Adipose tissue (tissue), 3 donors: Measurements from ENCODE around the gene MAPK10. TPM values are rescaled to one million over a fixed set of nuclear protein-coding genes. Genes with fewer than 3 reads are reported as not detected.

Experiments used
- H3K27ac ChIP-seq: one replicate; pipeline ENCODE4 v1.5.1; 2013; ENCODE audit warnings: low read depth, low read length
- WGBS, 3 donors: extraction: QIAGEN DNeasy Blood & Tissue Kit; methylation state at CpG; one replicate each; pipeline ENCODE4 v1.1.7; 2013; 5-methylcytosine and 5-hydroxymethylcytosine counted together
- polyA plus RNA-seq, 3 donors: library from polyadenylated mRNA; stranded (reverse); fragments of 200-250 nt; gene quantifications; one replicate each; pipeline ENCODE4 v1.2.3, GENCODE V29; 2013
- donor health status: healthy with polysubstance abuse.
- donor health status: Bipolar disorder and iron deficiency.
- donor health status: healthy.

Gene MAPK10
- 10 to 100 TPM in 2 of 3 donors, 1 to 10 TPM in 1; 3.8 to 37.8 (median 34.9) TPM for polyA plus RNA-seq

DNA sequence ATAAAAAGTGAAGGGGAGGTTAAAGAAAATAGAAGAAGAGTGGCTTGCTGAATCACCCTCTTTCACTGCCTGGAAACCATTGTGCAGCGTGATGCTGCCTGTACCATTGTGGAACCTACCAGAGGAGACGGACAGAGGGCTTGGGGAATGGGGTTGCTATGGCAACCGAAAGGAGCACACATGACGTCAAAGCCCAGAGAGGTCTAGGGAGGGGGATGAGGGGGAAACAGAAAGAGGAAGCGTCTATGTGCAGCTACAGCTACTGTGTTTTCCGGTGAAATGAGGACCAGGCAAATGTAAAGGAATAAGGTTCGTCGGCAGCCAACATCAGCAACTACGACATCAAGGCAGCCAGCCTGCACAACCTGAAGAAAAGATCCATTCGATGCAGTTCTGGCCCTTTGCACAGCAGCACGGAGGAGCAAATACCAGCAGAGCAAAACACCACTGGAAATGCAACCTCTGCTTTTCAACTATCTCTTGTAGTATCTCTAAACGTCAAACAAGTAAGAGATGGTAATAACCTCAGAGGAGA lies at the start of gene MAPK10:
MAPK10 (minus strand) TSS at position 110 of the 535 bp plus-strand sequence.
- no peak within 1 kb of the TSS for H3K27ac ChIP-seq
- WGBS, 3 donors, result 3 to 4% (median 4%) methylated on average over 12 of the region's 12 CpGs

GRCh38 chr4:86403575-86403974 lies 43.7 kb upstream of the MAPK10 start:
- H3K27ac ChIP-seq, result no peak overlapping the region
- 61 to 86% (median 81%) methylated on average over 6 of the region's 6 CpGs for WGBS, 3 donors

- no peak overlapping the region for H3K27ac ChIP-seq
- 82 to 86% (median 84%) methylated on average over 2 of the region's 2 CpGs for WGBS, 3 donors
Measured at GRCh38 chr4:86401826-86402225, 42.0 kb upstream of the MAPK10 start.

GRCh38 chr4:86400216-86400615 lies 40.4 kb upstream of the MAPK10 start:
- 65 to 75% (median 73%) methylated on average over 4 of the region's 4 CpGs for WGBS, 3 donors

GRCh38 chr4:86398187-86398586 lies 38.3 kb upstream of the MAPK10 start:
- WGBS, 3 donors, result 96 to 100% (median 97%) methylated on average over 1 of the region's 1 CpG
- H3K27ac ChIP-seq, result no peak overlapping the region

More at GRCh38 chr4:86400216-86400615, 40.4 kb upstream of the MAPK10 start:
- H3K27ac ChIP-seq, result no peak overlapping the region

GRCh38 chr4:86393749-86394148 lies 33.9 kb upstream of the MAPK10 start:
- WGBS, 3 donors, result 73 to 89% (median 88%) methylated on average over 4 of the region's 4 CpGs
- H3K27ac ChIP-seq, result no peak overlapping the region

- H3K27ac ChIP-seq, result no peak overlapping the region
- 97 to 100% (median 98%) methylated on average over 1 of the region's 1 CpG for WGBS, 3 donors
Measured at GRCh38 chr4:86389664-86390063, 29.8 kb upstream of the MAPK10 start.

GRCh38 chr4:86388252-86388651 lies 28.4 kb upstream of the MAPK10 start:
- H3K27ac ChIP-seq, result no peak overlapping the region
- 85 to 98% (median 95%) methylated on average over 1 of the region's 1 CpG for WGBS, 3 donors

DNA sequence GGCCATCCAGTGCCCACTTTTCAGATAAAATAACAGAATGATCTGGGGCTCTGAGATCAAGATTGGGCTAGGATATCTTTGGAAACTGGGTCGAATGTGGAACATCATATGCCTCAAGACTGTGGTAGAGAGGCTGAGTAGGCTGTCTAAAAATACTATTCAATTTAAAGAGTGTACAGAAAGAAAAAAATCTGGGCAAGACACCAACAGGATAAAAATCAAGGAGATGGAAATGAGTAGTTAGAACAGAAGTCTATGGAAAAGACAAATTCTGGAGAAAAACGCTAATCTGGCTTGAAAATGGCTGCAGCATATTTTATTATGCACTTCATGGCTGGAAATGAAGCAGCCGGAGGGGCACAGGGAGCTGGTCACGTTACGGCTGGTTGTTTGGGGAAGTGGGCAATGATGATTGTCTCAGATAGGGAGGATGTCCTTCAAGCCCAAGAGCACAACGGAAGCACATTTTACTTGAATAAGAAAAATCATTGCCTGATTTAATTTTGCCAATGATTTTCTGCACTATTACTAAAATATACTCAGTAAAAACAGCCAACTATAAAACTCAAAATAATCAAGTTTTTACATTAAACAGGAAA lies 27.1 kb upstream of the MAPK10 start:
- WGBS, 3 donors, result 44 to 66% (median 45%) methylated on average over 6 of the region's 6 CpGs
- H3K27ac ChIP-seq, result no peak overlapping the region

- 93 to 98% (median 94%) methylated on average over 5 of the region's 5 CpGs for WGBS, 3 donors
- H3K27ac ChIP-seq, result no peak overlapping the region
Measured at GRCh38 chr4:86386201-86386600, 26.3 kb upstream of the MAPK10 start.

DNA sequence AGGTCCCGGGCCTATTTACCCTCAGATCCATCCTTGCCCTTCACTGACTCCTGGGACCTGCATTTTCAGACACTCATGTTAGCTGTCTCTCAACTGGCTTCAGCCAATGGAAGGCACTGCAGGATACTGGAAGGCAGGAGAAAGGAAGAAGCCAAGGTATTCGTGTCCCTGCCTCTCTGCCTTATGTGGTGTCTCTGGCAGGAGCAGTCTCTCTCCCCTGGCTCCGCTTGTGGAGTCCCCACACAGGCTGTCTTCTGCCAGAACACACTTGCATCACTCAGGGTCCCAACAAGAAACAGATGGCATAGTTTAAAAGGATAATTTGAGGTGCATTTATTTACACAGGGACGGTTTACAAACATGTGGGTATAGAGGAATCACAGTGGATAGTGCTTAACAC lies 21.6 kb upstream of the MAPK10 start:
- no peak overlapping the region for H3K27ac ChIP-seq

DNA sequence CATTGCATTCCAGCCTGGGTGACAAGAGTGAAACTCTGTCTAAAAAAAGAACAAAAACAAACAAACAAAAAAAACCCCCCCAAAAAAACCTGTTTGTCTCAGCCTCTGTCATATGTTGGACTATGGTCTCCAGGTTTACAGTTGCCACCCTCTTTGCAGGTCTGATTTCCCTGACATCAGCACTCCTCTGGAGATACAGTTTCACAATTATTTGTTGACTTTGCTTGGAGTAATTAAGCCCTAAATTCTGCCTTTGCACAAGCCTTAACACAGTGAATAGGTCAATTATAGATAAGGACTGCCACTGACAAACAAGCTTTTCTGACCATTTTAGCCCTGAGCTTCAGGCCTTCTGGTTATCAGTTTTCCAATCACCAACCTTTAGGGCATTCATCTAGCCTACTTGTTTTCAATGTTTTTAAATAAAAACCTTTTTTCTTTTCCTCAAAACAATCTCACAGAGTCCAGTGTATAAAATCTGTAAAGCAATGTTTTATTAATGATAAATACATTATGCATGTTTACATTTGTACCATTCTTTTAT lies 20.4 kb upstream of the MAPK10 start:
- H3K27ac ChIP-seq, result no peak overlapping the region

More for the DNA sequence above, 21.6 kb upstream of the MAPK10 start:
- 71 to 83% (median 72%) methylated on average over 4 of the region's 4 CpGs for WGBS, 3 donors

DNA sequence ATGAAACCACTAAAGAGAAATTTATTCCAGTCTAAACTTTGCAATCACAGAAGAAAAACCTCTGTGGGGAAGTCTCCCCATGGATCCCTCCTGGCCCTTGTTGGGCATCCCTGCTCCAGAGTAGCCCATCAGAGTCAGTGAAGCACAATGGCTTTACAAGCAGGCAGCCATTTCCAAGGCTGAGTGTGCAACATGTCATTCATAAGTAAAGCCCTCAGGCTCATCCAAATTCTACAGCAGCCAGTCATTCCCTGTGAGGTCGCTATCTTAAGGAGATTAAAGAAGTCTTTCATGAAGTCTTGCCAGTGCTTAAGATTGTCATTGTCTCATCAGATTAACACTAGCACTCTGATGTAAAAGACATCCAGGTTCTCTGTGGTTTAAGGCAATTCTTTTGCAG lies 17.0 kb upstream of the MAPK10 start:
- H3K27ac ChIP-seq, result no peak overlapping the region
- 75 to 84% (median 81%) methylated on average over 1 of the region's 1 CpG for WGBS, 3 donors

GRCh38 chr4:86368433-86368832 lies 8.6 kb upstream of the MAPK10 start:
- WGBS, 3 donors, result 68 to 81% (median 73%) methylated on average over 4 of the region's 4 CpGs
- no peak overlapping the region for H3K27ac ChIP-seq

DNA sequence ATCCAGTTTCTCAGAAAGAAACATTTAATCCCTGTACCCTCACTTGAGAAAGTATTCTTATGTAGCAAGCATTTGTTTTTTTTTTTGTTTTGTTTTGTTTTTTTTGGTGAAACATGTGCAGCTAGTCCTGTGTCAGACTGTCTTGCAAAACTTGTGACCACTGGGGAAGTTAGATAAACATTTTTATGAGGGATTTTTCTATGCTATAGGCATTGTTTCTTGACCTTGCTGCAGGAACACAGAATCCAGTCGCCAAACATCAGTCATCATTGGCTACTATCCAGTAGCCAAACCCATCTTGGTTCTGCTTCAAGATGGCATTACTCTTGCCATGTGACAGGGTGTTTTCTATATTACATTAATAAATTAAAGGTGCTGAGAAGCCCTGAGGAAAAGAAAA lies 7.7 kb upstream of the MAPK10 start:
- 45 to 73% (median 59%) methylated on average over 1 of the region's 1 CpG for WGBS, 3 donors
- no peak overlapping the region for H3K27ac ChIP-seq

DNA sequence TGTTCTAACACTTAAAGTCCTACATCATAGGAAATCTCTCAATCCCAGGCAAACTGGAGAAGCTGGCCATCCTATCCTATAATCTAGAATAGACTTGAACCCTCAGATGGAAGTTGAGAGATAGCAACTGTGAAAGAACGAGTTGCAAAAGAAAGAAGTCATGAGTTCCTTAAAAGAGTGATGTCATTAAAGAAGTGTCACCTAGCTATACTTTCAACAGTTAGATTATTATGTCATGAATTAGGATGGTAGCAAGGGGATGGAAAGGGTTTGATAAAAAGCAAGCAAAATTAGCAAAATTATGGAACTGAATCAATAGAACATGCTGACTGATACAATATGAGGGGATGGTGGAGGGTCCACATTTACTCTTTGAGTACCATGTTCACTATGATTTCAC lies 7.1 kb upstream of the MAPK10 start:
- H3K27ac ChIP-seq, result no peak overlapping the region
- 55 to 83% (median 79%) methylated on average over 1 of the region's 1 CpG for WGBS, 3 donors

GRCh38 chr4:86362510-86362909 lies 2.7 kb upstream of the MAPK10 start:
- H3K27ac ChIP-seq, result no peak overlapping the region

GRCh38 chr4:86358257-86358656 lies 1.6 kb downstream of the MAPK10 start:
- H3K27ac ChIP-seq, result no peak overlapping the region
- 71 to 87% (median 86%) methylated on average over 3 of the region's 3 CpGs for WGBS, 3 donors

DNA sequence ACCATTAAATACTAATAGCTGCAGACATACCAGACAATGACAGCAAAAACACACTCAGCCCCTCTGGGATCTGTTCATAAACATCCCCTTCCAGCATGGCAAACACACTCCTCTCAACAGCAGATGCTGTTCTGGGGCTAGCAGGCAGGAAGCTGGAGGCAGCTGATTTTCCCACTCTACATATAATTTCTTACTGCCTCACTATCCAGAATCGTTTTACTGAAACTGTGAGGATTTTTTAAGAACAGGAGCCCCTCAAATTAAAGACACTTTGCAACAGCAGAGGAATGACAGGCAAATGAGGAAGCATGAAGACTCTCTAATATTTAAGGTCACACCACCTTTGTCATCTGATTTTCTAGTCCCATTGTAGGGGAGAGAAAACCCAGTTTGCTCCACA lies 2.2 kb downstream of the MAPK10 start:
- 9 to 26% (median 22%) methylated on average over 1 of the region's 1 CpG for WGBS, 3 donors
- H3K27ac ChIP-seq, result no peak overlapping the region
